Activated CD8-positive, alpha-beta T cell treated with anti-CD3 and anti-CD28 coated beads, Interleukin-2, amount 10 ng/mL, durations not matched to agents 7 days and 5 days (primary cell): ENCODE results near the gene MORN3. TPM values are rescaled to one million over a fixed set of nuclear protein-coding genes. Genes with fewer than 3 reads are reported as not detected.
"Not testable (repeated sequence)": the region's sequence is repeated elsewhere in the genome, so short reads cannot be mapped to it uniquely, and the experiment has no call there.

Source experiments
- ATAC-seq: fragments of 150-1000 bp; cut with Tn5 transposase; one replicate; pipeline ENCODE4 v1.10.0; 2021; ENCODE audit warnings: moderate library complexity
- CTCF ChIA-PET: fragments of 350-600 bp; sonication (Branson Sonifier 250); formaldehyde crosslinking; loops from one replicate; lab custom pipeline; 2021; ENCODE audit warnings: antibody characterized with exemption; lab: Charles Lee
- POLR2A ChIA-PET: fragments of 350-600 bp; sonication (Branson Sonifier 250); formaldehyde crosslinking; loops from one replicate; lab custom pipeline; 2021; ENCODE audit warnings: antibody characterized with exemption; lab: Charles Lee
- DNase-seq: peaks from one replicate; pipeline ENCODE4 v3.0.0-alpha.2; 2020
- H3K27ac Mint-ChIP-seq: one replicate; pipeline ENCODE4 v1.8.0; 2021; ENCODE audit warnings: mild to moderate bottlenecking, mixed read lengths
- H3K27me3 Mint-ChIP-seq: one replicate; pipeline ENCODE4 v1.8.0; 2021; ENCODE audit warnings: low read depth, mixed read lengths
- H3K36me3 Mint-ChIP-seq: one replicate; pipeline ENCODE4 v1.8.0; 2021; ENCODE audit warnings: low read depth, mixed read lengths
- H3K4me1 Mint-ChIP-seq: one replicate; pipeline ENCODE4 v1.8.0; 2021; ENCODE audit warnings: low read depth, mixed read lengths
- H3K4me3 Mint-ChIP-seq: one replicate; pipeline ENCODE4 v1.8.0; 2021; ENCODE audit warnings: mild to moderate bottlenecking, mixed read lengths
- H3K9me3 Mint-ChIP-seq: one replicate; pipeline ENCODE4 v1.8.0; 2022; ENCODE audit warnings: mixed read lengths; ENCODE audit not compliant: insufficient read depth
- total RNA-seq, 2 experiments: library from RNA; stranded (reverse); gene quantifications; one replicate each; pipeline ENCODE4 v1.2.3, GENCODE V29; 2021

The MORN3 gene
- total RNA-seq, 2 experiments from 2014 or later: 0.26 to 0.37 TPM

GRCh38 chr12:121711361-121712189 lies 42.1 kb upstream of the MORN3 start:
- Mint-ChIP-seq H3K36me3 (peaks cover 2% of the 10 kb centered on the region), H3K27me3 (no peaks in the 10 kb centered on the region), H3K4me1 (peaks cover 36% of the 10 kb centered on the region), H3K27ac (peak overlapping the region; percentile 89), H3K9me3 (no peaks in the 10 kb centered on the region), H3K4me3 (peak overlapping the region; percentile 96)
- CTCF ChIA-PET: interaction anchor here (0.7 to 4.5 kb wide), 14 partner anchors 9 to 99 kb away, joined by 3 to 73 read pairs (median 4); partner anchors contain the start of gene RHOF
- ATAC-seq: peak; percentile 37
- peak; percentile 58 for DNase-seq
- POLR2A ChIA-PET: interaction anchor here (0.7 to 2.2 kb wide), 7 partner anchors 41 to 250 kb away, joined by 3 to 17 read pairs (median 4); partner anchors contain the start of gene RHOF

GRCh38 chr12:121709478-121709961 lies 40.1 kb upstream of the MORN3 start:
- peaks cover 33% of the 10 kb centered on the region for H3K4me1 Mint-ChIP-seq
- H3K27ac Mint-ChIP-seq: no peak overlapping the region
- peaks cover 2% of the 10 kb centered on the region for H3K27me3 Mint-ChIP-seq
- POLR2A ChIA-PET: interaction anchor here (0.6 kb wide), 1 partner anchor 34 kb away, joined by 3 read pairs; no protein-coding TSS in a partner anchor
- H3K36me3 Mint-ChIP-seq: no peaks in the 10 kb centered on the region
- ATAC-seq (no peak), DNase-seq (no peak)
- no peak overlapping the region for H3K4me3 Mint-ChIP-seq
- H3K9me3 Mint-ChIP-seq: no peaks in the 10 kb centered on the region
- CTCF ChIA-PET: interaction anchor here (0.6 to 4.5 kb wide), 4 partner anchors 64 to 858 kb away, joined by 3 to 73 read pairs (median 24); partner anchors contain the start of gene RHOF

DNA sequence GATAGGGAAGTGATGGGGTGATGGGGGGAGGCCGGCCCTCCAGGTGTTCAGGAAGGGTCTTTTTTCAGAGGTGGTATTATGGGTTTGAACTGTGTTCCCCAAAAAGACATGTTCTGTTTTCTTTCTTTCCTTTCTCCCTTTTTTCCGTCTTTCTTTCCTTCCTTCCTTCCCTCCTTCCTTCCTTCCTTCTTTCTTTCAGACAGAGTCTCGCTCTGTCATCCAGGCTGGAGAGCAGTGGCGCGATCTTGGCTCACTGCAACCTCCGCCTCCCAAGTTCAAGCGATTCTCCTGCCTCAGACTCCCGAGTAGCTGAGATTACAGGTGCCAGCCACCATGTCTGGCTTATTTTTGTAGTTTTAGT lies 39.6 kb upstream of the MORN3 start:
- H3K27me3 Mint-ChIP-seq, ATAC-seq, H3K4me3 Mint-ChIP-seq, H3K9me3 Mint-ChIP-seq, H3K36me3 Mint-ChIP-seq, POLR2A ChIA-PET, DNase-seq: not testable (repeated sequence)
- CTCF ChIA-PET: interaction anchor here (0.6 kb wide), 1 partner anchor 858 kb away, joined by 3 read pairs; no protein-coding TSS in a partner anchor
- Mint-ChIP-seq H3K4me1 (peaks cover 32% of the 10 kb centered on the region), H3K27ac (peak overlapping the region; percentile 30)

- Mint-ChIP-seq H3K4me3 (no peak overlapping the region), H3K9me3 (no peaks in the 10 kb centered on the region), H3K27ac (no peak overlapping the region), H3K4me1 (peaks cover 27% of the 10 kb centered on the region), H3K36me3 (no peaks in the 10 kb centered on the region), H3K27me3 (peaks cover 4% of the 10 kb centered on the region)
- ChIA-PET POLR2A (no interaction called here), CTCF (interaction anchor here (0.6 to 0.9 kb wide), 2 partner anchors 86 to 857 kb away, joined by 3 to 5 read pairs; partner anchors contain the start of gene RHOF)
- no peak for DNase-seq
- no peak for ATAC-seq
These were observed 39.0 kb upstream of the MORN3 start for GRCh38 chr12:121708313-121709063.

DNA sequence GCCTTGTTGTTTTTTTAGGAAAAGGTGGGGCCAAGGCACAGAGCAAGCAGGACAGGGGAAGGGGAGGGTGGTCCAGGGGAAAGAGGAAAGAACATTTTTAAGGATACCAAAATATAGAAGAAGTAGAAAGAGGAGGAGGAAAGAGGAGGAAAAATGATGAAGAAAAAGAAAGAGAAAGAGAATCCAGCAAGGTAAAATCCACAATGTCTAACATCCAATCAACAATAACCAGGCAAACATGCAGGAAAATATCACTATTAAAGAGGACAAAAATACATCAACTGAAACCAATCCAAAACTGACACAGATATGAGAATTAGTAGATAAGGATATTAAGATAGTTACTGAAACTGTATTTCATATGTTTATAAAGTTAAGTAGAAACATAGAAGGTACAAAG lies 36.1 kb upstream of the MORN3 start:
- H3K36me3 Mint-ChIP-seq: no peaks in the 10 kb centered on the region
- H3K9me3 Mint-ChIP-seq: no peaks in the 10 kb centered on the region
- H3K27me3 Mint-ChIP-seq: peaks cover 14% of the 10 kb centered on the region
- peaks cover 8% of the 10 kb centered on the region for H3K4me1 Mint-ChIP-seq
- ChIA-PET CTCF (interaction anchor here (1.9 kb wide), 1 partner anchor 89 kb away, joined by 7 read pairs; no protein-coding TSS in a partner anchor), POLR2A (interaction anchor here (0.6 kb wide), 1 partner anchor 40 kb away, joined by 3 read pairs; no protein-coding TSS in a partner anchor)
- H3K4me3 Mint-ChIP-seq: no peak overlapping the region
- no peak for ATAC-seq
- no peak overlapping the region for H3K27ac Mint-ChIP-seq
- no peak for DNase-seq

GRCh38 chr12:121702944-121703343 lies 33.5 kb upstream of the MORN3 start:
- no peaks in the 10 kb centered on the region for H3K36me3 Mint-ChIP-seq
- H3K9me3 Mint-ChIP-seq: no peaks in the 10 kb centered on the region
- H3K4me3 Mint-ChIP-seq: no peak overlapping the region
- ATAC-seq (no peak), DNase-seq (no peak)
- ChIA-PET POLR2A (no interaction called here), CTCF (interaction anchor here (1.5 to 1.7 kb wide), 2 partner anchors 73 to 91 kb away, joined by 3 to 5 read pairs; partner anchors contain the start of gene RHOF)
- no peaks in the 10 kb centered on the region for H3K4me1 Mint-ChIP-seq
- no peak overlapping the region for H3K27ac Mint-ChIP-seq
- H3K27me3 Mint-ChIP-seq: peaks cover 14% of the 10 kb centered on the region

DNA sequence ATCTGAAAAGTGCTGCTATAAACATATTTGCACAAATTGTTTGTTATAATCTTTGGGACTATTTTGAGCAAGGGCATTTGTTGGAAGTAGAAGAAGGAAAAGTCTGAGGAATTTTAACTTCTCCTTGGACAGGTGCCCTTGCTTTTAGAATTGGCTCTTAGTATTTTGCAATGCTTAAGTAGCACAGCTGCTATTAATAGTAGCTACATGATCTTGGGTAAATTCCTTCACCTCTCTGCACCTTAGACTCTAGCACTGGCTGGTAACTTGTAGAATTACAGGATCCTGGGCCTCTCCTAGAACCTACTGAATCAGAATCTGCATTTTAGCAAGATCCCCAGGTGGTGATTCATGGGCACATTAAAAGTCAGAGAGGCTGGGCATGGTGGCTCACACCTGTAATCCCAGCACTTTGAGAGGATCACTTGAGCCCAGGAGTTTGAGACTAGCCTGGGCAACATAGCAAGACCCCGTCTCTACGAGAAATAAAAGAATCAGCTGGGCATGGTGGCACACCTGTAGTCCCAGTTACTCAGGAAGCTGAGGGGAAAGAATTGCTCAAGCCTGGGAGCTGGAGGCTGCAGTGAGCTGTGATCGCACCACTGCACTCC lies 32.3 kb upstream of the MORN3 start:
- ChIA-PET CTCF (interaction anchor here (0.7 to 2.6 kb wide), 5 partner anchors 10 to 93 kb away, joined by 3 to 15 read pairs (median 4); partner anchors contain the start of gene RHOF), POLR2A (no interaction called here)
- ATAC-seq (no peak), DNase-seq (no peak)
- peaks cover 4% of the 10 kb centered on the region for H3K4me1 Mint-ChIP-seq
- H3K36me3 Mint-ChIP-seq: no peaks in the 10 kb centered on the region
- no peaks in the 10 kb centered on the region for H3K9me3 Mint-ChIP-seq
- no peak overlapping the region for H3K27ac Mint-ChIP-seq
- H3K27me3 Mint-ChIP-seq: peaks cover 14% of the 10 kb centered on the region
- no peak overlapping the region for H3K4me3 Mint-ChIP-seq

- DNase-seq, H3K27ac Mint-ChIP-seq, ATAC-seq, POLR2A ChIA-PET, H3K4me1 Mint-ChIP-seq, H3K4me3 Mint-ChIP-seq, H3K27me3 Mint-ChIP-seq, H3K9me3 Mint-ChIP-seq, H3K36me3 Mint-ChIP-seq: not testable (repeated sequence)
- CTCF ChIA-PET: interaction anchor here (1.0 to 3.0 kb wide), 5 partner anchors 14 to 96 kb away, joined by 3 to 27 read pairs (median 6); partner anchors contain the start of genes RHOF and TMEM120B
These were observed 28.4 kb upstream of the MORN3 start for GRCh38 chr12:121697861-121698260.

DNA sequence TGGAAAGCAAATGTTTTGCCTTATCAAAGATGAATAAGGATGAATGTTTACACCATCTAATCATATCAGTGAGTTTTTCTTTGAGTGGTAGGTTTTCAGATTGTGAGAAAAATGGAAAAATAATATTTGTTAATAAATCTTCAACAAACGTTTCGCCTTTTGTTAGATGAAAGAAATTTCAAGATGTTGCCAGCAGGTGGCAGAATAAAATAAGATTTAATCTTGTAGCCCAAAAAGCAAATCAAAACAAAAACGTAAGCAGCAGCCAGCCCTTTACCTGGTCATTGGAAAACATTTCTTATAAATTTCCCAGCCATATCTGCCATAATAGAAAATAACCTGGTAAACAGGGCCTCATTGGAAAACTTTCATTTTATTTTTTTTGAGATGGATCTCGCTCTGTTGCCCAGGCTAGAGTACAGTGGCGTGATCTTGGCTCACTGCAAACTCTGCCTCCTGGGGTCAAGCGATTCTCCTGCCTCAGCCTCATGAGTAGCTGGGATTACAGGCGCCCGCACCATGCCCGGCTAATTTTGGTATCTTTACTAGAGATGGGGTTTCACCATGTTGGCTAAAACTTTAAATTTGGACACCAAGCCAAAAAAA lies 27.7 kb upstream of the MORN3 start:
- Mint-ChIP-seq H3K27ac (no peak overlapping the region), H3K36me3 (no peaks in the 10 kb centered on the region), H3K4me1 (peaks cover 4% of the 10 kb centered on the region), H3K27me3 (peaks cover 9% of the 10 kb centered on the region), H3K4me3 (no peak overlapping the region), H3K9me3 (no peaks in the 10 kb centered on the region)
- DNase-seq (peak; percentile 62), ATAC-seq (no peak)
- POLR2A ChIA-PET: no interaction called here
- CTCF ChIA-PET: interaction anchor here (1.0 to 3.0 kb wide), 3 partner anchors 15 to 97 kb away, joined by 3 to 27 read pairs (median 6); partner anchors contain the start of genes RHOF and TMEM120B

GRCh38 chr12:121693155-121693687 lies 23.8 kb upstream of the MORN3 start:
- ChIA-PET POLR2A (no interaction called here), CTCF (interaction anchor here (2.5 to 4.8 kb wide), 3 partner anchors 18 to 101 kb away, joined by 11 to 36 read pairs (median 28); partner anchors contain the start of genes RHOF and TMEM120B)
- ATAC-seq: no peak

More at GRCh38 chr12:121693155-121693687, 23.8 kb upstream of the MORN3 start:
- no peaks in the 10 kb centered on the region for H3K27me3 Mint-ChIP-seq
- peaks cover 7% of the 10 kb centered on the region for H3K4me1 Mint-ChIP-seq
- H3K36me3 Mint-ChIP-seq: no peaks in the 10 kb centered on the region
- no peak overlapping the region for H3K27ac Mint-ChIP-seq
- no peak for DNase-seq
- no peaks in the 10 kb centered on the region for H3K9me3 Mint-ChIP-seq
- H3K4me3 Mint-ChIP-seq: no peak overlapping the region
